Measurements from ENCODE around the gene AMBRA1.

- TF ChIP-seq CTCF (IDR thresholded peaks at IDR 0.05; ENCODE audit: borderline replicate concordance, extremely low read depth, low read length, poor library complexity, severe bottlenecking) (no peak), EZH2 (IDR thresholded peaks at IDR 0.05; ENCODE audit: borderline replicate concordance, low read depth, low read length, severe bottlenecking) (no peak)
These were observed 71.7 kb downstream of the AMBRA1 start for GRCh38 chr11:46521961-46522681.
